ENCODE measurements around the gene C1RL. TPM values are rescaled to one million over a fixed set of nuclear protein-coding genes. Genes with fewer than 3 reads are reported as not detected.
A peak's percentile ranks its signal among the peaks of the same experiment; 100 is the strongest.

Gene C1RL
- total and polyA plus RNA-seq, 8 donors = 55.4 to 72.7 (median 63.8) TPM

DNA sequence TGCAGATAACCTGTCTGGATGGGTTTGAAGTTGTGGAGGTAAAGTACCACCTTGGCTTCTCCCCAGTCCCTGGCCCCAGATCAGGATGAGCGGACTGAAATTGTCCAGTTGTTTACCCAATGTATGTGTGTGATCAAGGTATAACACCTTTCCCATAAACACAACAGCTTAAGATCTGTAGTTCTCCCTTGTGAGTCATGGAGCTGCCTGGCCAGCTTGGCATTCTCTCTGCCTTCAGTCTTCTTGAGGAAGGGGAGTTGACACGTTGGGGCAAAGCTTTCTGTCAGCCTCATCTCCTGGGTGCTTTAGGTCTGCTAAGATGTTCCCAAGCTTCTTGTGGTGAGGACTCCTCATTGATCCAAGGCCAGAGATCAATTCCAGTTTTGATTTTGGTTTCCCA lies 42.4 kb downstream of the C1RL start:
- H3K36me3 ChIP-seq = peaks cover 0 to 27% of the 10 kb centered on the region in 2 donors
- DNase-seq = no peak
- H3K27me3 ChIP-seq = no peaks in the 10 kb centered on the region
- H3K27ac ChIP-seq = no peak overlapping the region
- no peak overlapping the region for H3K4me3 ChIP-seq
- intact Hi-C loops (cut with DNase I) = no loop called here
- no peak for ATAC-seq
- peaks cover 0 to 4% of the 10 kb centered on the region in 2 donors for H3K4me1 ChIP-seq
- TF ChIP-seq, protein P1, sequence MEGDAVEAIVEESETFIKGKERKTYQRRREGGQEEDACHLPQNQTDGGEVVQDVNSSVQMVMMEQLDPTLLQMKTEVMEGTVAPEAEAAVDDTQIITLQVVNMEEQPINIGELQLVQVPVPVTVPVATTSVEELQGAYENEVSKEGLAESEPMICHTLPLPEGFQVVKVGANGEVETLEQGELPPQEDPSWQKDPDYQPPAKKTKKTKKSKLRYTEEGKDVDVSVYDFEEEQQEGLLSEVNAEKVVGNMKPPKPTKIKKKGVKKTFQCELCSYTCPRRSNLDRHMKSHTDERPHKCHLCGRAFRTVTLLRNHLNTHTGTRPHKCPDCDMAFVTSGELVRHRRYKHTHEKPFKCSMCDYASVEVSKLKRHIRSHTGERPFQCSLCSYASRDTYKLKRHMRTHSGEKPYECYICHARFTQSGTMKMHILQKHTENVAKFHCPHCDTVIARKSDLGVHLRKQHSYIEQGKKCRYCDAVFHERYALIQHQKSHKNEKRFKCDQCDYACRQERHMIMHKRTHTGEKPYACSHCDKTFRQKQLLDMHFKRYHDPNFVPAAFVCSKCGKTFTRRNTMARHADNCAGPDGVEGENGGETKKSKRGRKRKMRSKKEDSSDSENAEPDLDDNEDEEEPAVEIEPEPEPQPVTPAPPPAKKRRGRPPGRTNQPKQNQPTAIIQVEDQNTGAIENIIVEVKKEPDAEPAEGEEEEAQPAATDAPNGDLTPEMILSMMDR (IDR thresholded peaks at IDR 0.05) = no peak
- no peaks in the 10 kb centered on the region for H3K9me3 ChIP-seq

DNA sequence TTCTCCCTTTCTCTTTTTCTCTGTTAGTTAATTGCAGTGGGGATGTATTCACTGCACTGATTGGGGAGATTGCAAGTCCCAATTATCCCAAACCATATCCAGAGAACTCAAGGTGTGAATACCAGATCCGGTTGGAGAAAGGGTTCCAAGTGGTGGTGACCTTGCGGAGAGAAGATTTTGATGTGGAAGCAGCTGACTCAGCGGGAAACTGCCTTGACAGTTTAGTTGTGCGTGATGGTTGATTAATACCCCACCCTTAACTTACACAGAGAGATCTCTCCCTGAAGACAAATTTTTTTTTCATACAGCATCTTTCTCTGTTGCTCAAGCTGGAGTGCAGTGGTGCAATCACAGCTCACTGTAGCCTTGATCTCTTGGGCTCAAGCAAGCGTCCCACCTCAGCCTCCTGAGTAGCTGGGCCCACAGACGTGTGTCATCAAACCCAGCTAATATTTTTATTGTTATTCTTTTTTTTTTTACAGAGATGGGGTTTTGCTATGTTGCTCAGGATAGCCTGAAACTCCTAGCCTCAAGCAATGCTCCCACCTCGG lies 43.9 kb downstream of the C1RL start:
- intact Hi-C loops (cut with DNase I) = no loop called here
- Histone ChIP-seq H3K9me3 (no peaks in the 10 kb centered on the region), H3K36me3 (peaks cover 0 to 22% of the 10 kb centered on the region in 2 donors), H3K4me1 (peaks cover 0 to 11% of the 10 kb centered on the region in 2 donors), H3K4me3 (no peak overlapping the region), H3K27me3 (no peaks in the 10 kb centered on the region), H3K27ac (no peak overlapping the region)
- DNase-seq (no peak), ATAC-seq (no peak)
- TF ChIP-seq, protein P1 (IDR thresholded peaks at IDR 0.05) = no peak

DNA sequence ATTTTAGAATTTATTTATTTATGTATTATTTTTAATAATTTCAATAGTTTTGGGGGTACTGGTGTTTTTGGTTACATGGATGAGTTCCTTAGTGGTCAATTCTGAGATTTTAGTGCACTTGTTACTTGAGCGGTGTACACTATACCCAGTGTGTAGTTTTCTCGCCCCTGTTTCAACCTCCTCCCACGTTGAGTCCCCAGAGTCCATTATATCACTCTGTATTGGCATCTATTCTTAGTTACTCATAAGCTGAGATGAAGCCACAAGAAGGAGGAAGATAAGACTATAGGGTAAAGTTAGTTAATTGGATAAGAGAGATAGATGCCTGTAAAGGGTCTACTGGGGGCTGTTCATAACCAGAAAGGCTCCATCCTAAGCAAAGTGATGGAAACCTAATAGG lies 44.5 kb downstream of the C1RL start:
- TF ChIP-seq, protein P1 (IDR thresholded peaks at IDR 0.05) = no peak

DNA sequence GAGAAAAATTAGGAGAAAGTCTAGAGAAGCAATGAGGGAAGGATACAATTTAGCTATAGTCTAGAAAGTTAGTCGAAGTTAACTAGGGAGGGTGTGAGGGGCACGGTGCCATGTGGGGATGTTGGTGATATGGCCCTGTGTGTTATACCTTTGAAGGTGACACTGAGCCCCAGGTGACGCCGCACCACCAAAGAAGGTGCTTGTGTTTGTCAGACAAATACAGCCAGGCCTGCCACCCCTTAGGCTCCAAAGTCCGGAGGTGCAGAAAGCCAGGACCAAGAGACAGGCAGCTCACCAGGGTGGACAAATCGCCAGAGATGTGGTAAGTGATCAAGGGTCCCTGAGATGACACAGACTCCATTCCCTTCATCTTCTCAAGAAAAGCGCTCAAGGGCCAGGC lies 47.4 kb downstream of the C1RL start:
- peak overlapping the region; percentile 29 to 33 for H3K4me3 ChIP-seq
- no peak for ATAC-seq
- peak overlapping the region in 1 of 2 donors; percentile 81 for H3K27ac ChIP-seq
- DNase-seq = no peak
- intact Hi-C loops (cut with DNase I) = no loop called here
- H3K9me3 ChIP-seq = no peaks in the 10 kb centered on the region
- H3K27me3 ChIP-seq = no peaks in the 10 kb centered on the region
- H3K4me1 ChIP-seq = peaks cover 0 to 22% of the 10 kb centered on the region in 2 donors
- TF ChIP-seq, protein P1 (IDR thresholded peaks at IDR 0.05) = no peak
- H3K36me3 ChIP-seq = peaks cover 0 to 9% of the 10 kb centered on the region in 2 donors

More for the DNA sequence above, 44.5 kb downstream of the C1RL start:
- Histone ChIP-seq H3K36me3 (peaks cover 0 to 16% of the 10 kb centered on the region in 2 donors), H3K9me3 (no peaks in the 10 kb centered on the region), H3K4me3 (no peak overlapping the region), H3K27ac (no peak overlapping the region), H3K4me1 (peaks cover 0 to 18% of the 10 kb centered on the region in 2 donors), H3K27me3 (no peaks in the 10 kb centered on the region)
- DNase-seq (no peak), ATAC-seq (no peak)
- intact Hi-C loops (cut with DNase I) = no loop called here

DNA sequence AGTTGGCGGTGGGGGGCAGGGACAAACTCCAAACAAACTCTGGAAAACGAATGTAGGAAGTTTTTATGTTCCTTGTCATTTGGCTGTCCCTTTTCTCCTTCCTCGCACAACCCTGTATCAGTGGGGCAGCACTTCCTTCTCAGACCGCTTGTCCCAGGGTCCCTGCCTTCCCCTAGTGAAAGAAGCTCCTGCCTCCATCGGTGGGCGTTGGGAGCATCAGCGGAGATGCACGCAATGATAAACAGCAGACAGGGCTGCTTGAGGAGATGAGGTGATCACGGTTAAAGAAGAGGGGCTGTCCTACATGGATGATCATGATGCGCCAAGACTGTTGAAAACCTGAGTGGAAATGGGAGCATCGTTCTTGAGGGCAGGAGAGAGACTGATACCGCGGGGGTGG lies 47.9 kb downstream of the C1RL start:
- peak in 1 of 4 donors; percentile 26 for DNase-seq
- Histone ChIP-seq H3K4me1 (peaks cover 0 to 22% of the 10 kb centered on the region in 2 donors), H3K9me3 (no peaks in the 10 kb centered on the region), H3K4me3 (peak overlapping the region; percentile 29 to 33), H3K27ac (peak overlapping the region; percentile 66 to 81), H3K27me3 (no peaks in the 10 kb centered on the region), H3K36me3 (peaks cover 0 to 4% of the 10 kb centered on the region in 2 donors)
- TF ChIP-seq, protein P1 (IDR thresholded peaks at IDR 0.05) = no peak
- intact Hi-C loops (cut with DNase I) = no loop called here
- ATAC-seq = no peak

Data from left lung (tissue), 10 donors.